A673 (cell line): ENCODE measurements around the gene GCDH.

ENCODE experiments used
- CTCF ChIP-seq: fragments of 300-800, 200-600 bp; sonication (generic); conservative IDR thresholded peaks from 2 replicates; pipeline ENCODE4 v1.5.1; 2017; ENCODE audit warnings: low read depth, mild to moderate bottlenecking, antibody characterized with exemption, low read length, moderate library complexity, mixed read lengths
- EZH2 ChIP-seq: fragments of 200-600 bp; sonication (generic); IDR thresholded peaks from 2 replicates; pipeline ENCODE4 v1.6.1; 2017; ENCODE audit warnings: borderline replicate concordance, low read depth, mild to moderate bottlenecking, mixed read lengths, antibody characterized with exemption, low read length; ENCODE audit not compliant: poor library complexity, severe bottlenecking

DNA sequence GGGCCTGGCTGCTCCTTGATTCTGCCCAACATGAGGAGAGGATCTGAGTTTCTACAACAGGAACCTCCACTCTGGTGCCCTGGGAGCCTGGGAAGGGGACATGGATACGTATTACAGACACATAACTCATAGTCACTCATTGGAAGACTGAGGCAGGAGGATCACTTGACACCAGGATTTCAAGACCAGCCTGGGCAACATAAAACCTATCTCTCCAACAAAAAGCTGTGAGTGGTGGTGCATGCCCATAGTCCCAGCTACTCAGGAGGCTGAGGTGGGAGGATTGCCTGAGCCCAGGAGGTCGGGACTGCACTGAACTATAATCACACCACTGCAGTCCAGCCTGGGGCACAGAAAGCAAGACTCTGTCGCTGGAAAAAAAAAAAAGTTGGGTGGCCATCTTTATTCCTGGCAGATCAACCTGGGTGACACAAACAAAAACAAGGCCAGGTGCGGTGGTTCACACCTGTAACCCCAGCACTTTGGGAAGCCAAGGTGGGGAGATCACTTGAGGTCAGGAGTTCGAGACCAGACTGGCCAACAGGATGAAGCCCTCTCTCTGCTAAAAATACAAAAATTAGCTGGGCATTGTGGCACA lies 2.9 kb upstream of the GCDH start:
- TF ChIP-seq CTCF: no peak
- TF ChIP-seq EZH2: no peak
